ENCODE measurements around the gene UBAC1. TPM values are rescaled to one million over a fixed set of nuclear protein-coding genes. Genes with fewer than 3 reads are reported as not detected.
A peak's percentile ranks its signal among the peaks of the same experiment; 100 is the strongest.
"Not testable (repeated sequence)": the region's sequence is repeated elsewhere in the genome, so short reads cannot be mapped to it uniquely, and the experiment has no call there.

The UBAC1 gene
- polyA plus RNA-seq, 1 donor from 2014 or later: 92.3 TPM

DNA sequence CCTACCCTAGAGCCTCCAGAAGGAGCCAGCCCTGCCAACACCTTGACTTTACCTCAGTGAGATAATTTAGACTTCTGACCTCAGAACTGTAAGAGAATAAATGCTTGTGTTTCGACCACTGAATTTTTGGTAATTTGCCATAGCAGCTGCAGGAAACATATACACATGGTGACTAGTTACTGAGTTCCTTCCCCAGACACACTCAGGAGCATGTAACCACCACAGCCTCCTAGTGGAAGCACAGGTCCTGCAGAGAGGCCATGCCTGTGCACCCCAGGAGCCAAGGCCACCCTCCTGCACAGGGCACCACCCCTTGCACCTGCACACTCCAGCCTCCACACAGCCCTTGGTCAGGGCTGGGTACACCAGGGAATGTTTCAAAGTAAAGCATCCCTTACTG lies 46.3 kb downstream of the UBAC1 start:
- Histone ChIP-seq H3K27me3 (ENCODE audit: insufficient read depth, low read depth, low read length) (no peaks in the 10 kb centered on the region), H3K9me2 (ENCODE audit: insufficient read depth, low read length) (no peaks in the 10 kb centered on the region), H3K9me3 (ENCODE audit: low read length) (peaks cover 15% of the 10 kb centered on the region), H3K36me3 (ENCODE audit: insufficient read depth, low read length) (peaks cover 30% of the 10 kb centered on the region), H3K4me2 (ENCODE audit: low read length) (no peak overlapping the region), H3K27ac (ENCODE audit: low read length) (no peak overlapping the region), H3K4me3 (ENCODE audit: low read length) (no peak overlapping the region), H3F3A (ENCODE audit: insufficient read depth, low read length, poor library complexity, severe bottlenecking) (no peaks in the 10 kb centered on the region), H3K9ac (ENCODE audit: low read length) (no peak overlapping the region), H2AFZ (ENCODE audit: low read depth, low read length) (no peak overlapping the region), H4K20me1 (ENCODE audit: insufficient read depth) (no peaks in the 10 kb centered on the region), H3K79me2 (replicated peaks; ENCODE audit: insufficient read depth, low read length) (peaks cover 11% of the 10 kb centered on the region)
- TF ChIP-seq POLR2AphosphoS5 (IDR thresholded peaks at IDR 0.05): no peak
- TF ChIP-seq EP300 (conservative IDR thresholded peaks at IDR 0.05; ENCODE audit: poor library complexity, severe bottlenecking): no peak
- no peak for TF ChIP-seq MXI1 (conservative IDR thresholded peaks at IDR 0.05; ENCODE audit: poor library complexity, severe bottlenecking)
- TF ChIP-seq SMC3 (conservative IDR thresholded peaks at IDR 0.05; ENCODE audit: poor library complexity): no peak
- TF ChIP-seq TAF1 (IDR thresholded peaks at IDR 0.05; ENCODE audit: low read depth): no peak
- TF ChIP-seq, protein P1, sequence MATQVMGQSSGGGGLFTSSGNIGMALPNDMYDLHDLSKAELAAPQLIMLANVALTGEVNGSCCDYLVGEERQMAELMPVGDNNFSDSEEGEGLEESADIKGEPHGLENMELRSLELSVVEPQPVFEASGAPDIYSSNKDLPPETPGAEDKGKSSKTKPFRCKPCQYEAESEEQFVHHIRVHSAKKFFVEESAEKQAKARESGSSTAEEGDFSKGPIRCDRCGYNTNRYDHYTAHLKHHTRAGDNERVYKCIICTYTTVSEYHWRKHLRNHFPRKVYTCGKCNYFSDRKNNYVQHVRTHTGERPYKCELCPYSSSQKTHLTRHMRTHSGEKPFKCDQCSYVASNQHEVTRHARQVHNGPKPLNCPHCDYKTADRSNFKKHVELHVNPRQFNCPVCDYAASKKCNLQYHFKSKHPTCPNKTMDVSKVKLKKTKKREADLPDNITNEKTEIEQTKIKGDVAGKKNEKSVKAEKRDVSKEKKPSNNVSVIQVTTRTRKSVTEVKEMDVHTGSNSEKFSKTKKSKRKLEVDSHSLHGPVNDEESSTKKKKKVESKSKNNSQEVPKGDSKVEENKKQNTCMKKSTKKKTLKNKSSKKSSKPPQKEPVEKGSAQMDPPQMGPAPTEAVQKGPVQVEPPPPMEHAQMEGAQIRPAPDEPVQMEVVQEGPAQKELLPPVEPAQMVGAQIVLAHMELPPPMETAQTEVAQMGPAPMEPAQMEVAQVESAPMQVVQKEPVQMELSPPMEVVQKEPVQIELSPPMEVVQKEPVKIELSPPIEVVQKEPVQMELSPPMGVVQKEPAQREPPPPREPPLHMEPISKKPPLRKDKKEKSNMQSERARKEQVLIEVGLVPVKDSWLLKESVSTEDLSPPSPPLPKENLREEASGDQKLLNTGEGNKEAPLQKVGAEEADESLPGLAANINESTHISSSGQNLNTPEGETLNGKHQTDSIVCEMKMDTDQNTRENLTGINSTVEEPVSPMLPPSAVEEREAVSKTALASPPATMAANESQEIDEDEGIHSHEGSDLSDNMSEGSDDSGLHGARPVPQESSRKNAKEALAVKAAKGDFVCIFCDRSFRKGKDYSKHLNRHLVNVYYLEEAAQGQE (IDR thresholded peaks at IDR 0.05; ENCODE audit: borderline replicate concordance): no peak
- TF ChIP-seq, protein P2, sequence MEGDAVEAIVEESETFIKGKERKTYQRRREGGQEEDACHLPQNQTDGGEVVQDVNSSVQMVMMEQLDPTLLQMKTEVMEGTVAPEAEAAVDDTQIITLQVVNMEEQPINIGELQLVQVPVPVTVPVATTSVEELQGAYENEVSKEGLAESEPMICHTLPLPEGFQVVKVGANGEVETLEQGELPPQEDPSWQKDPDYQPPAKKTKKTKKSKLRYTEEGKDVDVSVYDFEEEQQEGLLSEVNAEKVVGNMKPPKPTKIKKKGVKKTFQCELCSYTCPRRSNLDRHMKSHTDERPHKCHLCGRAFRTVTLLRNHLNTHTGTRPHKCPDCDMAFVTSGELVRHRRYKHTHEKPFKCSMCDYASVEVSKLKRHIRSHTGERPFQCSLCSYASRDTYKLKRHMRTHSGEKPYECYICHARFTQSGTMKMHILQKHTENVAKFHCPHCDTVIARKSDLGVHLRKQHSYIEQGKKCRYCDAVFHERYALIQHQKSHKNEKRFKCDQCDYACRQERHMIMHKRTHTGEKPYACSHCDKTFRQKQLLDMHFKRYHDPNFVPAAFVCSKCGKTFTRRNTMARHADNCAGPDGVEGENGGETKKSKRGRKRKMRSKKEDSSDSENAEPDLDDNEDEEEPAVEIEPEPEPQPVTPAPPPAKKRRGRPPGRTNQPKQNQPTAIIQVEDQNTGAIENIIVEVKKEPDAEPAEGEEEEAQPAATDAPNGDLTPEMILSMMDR (IDR thresholded peaks at IDR 0.05; ENCODE audit: poor library complexity, severe bottlenecking): no peak
- TF ChIP-seq EZH2 (IDR thresholded peaks at IDR 0.05; ENCODE audit: borderline replicate concordance, insufficient read depth, low read length, poor library complexity, severe bottlenecking): no peak
- TF ChIP-seq RAD21 (conservative IDR thresholded peaks at IDR 0.05): no peak

DNA sequence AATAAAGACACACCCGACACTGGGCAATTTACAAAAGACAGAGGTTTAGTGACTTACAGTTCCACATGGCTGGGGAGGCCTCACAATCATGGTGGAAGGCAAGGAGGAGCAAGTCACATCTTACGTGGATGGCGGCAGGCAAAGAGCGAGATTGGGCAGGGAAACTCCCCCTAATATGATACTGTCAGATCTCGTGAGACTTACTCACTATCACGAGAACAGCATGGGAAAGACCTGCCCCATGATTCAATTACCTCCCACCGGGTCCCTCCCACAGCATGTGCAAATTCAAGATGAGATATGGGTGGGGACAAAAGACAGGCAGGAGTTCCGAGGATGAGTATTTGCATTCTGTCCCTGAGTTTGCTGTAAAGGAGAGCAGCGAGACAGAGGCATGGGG lies 49.9 kb downstream of the UBAC1 start:
- not testable (repeated sequence) for H3K4me3 ChIP-seq (ENCODE audit: low read length); H4K20me1 ChIP-seq (ENCODE audit: insufficient read depth); H3K9me2 ChIP-seq (ENCODE audit: insufficient read depth, low read length); H3K9ac ChIP-seq (ENCODE audit: low read length); H3K4me2 ChIP-seq (ENCODE audit: low read length); H3F3A ChIP-seq (ENCODE audit: insufficient read depth, low read length, poor library complexity, severe bottlenecking); H2AFZ ChIP-seq (ENCODE audit: low read depth, low read length); H3K27ac ChIP-seq (ENCODE audit: low read length); H3K27me3 ChIP-seq (ENCODE audit: insufficient read depth, low read depth, low read length)
- peaks cover 29% of the 10 kb centered on the region for H3K36me3 ChIP-seq (ENCODE audit: insufficient read depth, low read length)
- peaks cover 15% of the 10 kb centered on the region for H3K9me3 ChIP-seq (ENCODE audit: low read length)
- H3K79me2 ChIP-seq (replicated peaks; ENCODE audit: insufficient read depth, low read length): peaks cover 30% of the 10 kb centered on the region

DNA sequence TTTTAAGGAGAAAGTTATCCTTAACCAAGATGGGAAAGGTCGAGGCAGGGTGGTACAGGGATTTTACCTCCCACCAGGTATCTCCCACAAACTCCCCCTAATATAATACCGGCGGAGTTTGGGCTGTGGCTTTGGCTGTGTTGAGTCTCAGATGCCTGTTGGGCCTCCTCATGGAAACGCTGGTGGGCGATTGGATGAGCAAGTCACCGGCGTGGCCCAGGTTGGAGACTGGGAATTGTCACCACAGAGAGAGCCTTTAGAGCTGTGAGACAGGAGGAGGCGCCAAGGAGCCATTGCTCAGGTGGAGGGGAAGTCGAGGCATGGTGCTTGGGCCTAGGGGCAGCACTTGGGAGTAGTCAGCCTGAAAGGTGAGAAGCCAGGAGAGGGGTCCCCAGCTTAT lies 50.4 kb downstream of the UBAC1 start:
- H3K9ac ChIP-seq (ENCODE audit: low read length): no peak overlapping the region
- no peaks in the 10 kb centered on the region for H4K20me1 ChIP-seq (ENCODE audit: insufficient read depth)
- no peak overlapping the region for H3K4me2 ChIP-seq (ENCODE audit: low read length)
- H3F3A ChIP-seq (ENCODE audit: insufficient read depth, low read length, poor library complexity, severe bottlenecking): no peaks in the 10 kb centered on the region
- peak overlapping the region; percentile 94 for H3K4me3 ChIP-seq (ENCODE audit: low read length)
- H3K9me3 ChIP-seq (ENCODE audit: low read length): peaks cover 15% of the 10 kb centered on the region
- TF ChIP-seq EP300 (conservative IDR thresholded peaks at IDR 0.05; ENCODE audit: poor library complexity, severe bottlenecking): no peak
- TF ChIP-seq EZH2 (IDR thresholded peaks at IDR 0.05; ENCODE audit: borderline replicate concordance, insufficient read depth, low read length, poor library complexity, severe bottlenecking): no peak
- no peak for TF ChIP-seq MXI1 (conservative IDR thresholded peaks at IDR 0.05; ENCODE audit: poor library complexity, severe bottlenecking)
- H3K27me3 ChIP-seq (ENCODE audit: insufficient read depth, low read depth, low read length): no peaks in the 10 kb centered on the region
- peaks cover 24% of the 10 kb centered on the region for H3K36me3 ChIP-seq (ENCODE audit: insufficient read depth, low read length)
- peaks cover 34% of the 10 kb centered on the region for H3K79me2 ChIP-seq (replicated peaks; ENCODE audit: insufficient read depth, low read length)
- no peak overlapping the region for H3K27ac ChIP-seq (ENCODE audit: low read length)
- no peaks in the 10 kb centered on the region for H3K9me2 ChIP-seq (ENCODE audit: insufficient read depth, low read length)
- H2AFZ ChIP-seq (ENCODE audit: low read depth, low read length): no peak overlapping the region
